HCT116 (cell line): ENCODE measurements around the gene SLC6A19. TPM values are rescaled to one million over a fixed set of nuclear protein-coding genes. Genes with fewer than 3 reads are reported as not detected.

ENCODE experiments used
- ATAC-seq: fragments of 200-7000 bp; cut with Tn5 transposase; 2 replicates; pipeline ENCODE4 v1.9.1; 2020; ENCODE audit warnings: mild to moderate bottlenecking, moderate library complexity
- BruUV-seq: library from RNA; stranded (reverse); fragments of 400-500 nt; replicated peaks from 2 replicates; lab custom pipeline; 2021; lab: Mats Ljungman, UMichigan
- CTCF ChIA-PET: fragments of 300-600 bp; sonication (Branson Sonifier 250); formaldehyde crosslinking; loops from one replicate; lab custom pipeline; 2021; ENCODE audit warnings: antibody characterized with exemption; lab: Charles Lee
- POLR2A ChIA-PET: fragments of 300-600, 350-600 bp; sonication (Branson Sonifier 250); formaldehyde crosslinking; loops from one replicate; lab custom pipeline; 2021; ENCODE audit warnings: antibody characterized with exemption; lab: Charles Lee
- RAD21 ChIA-PET, 2 experiments: fragments of 300-600 bp; sonication (Branson Sonifier 250); formaldehyde crosslinking; loops; one replicate each; lab custom pipeline; 2023; ENCODE audit warnings: low total read pairs in 2 of 2; ENCODE audit not compliant: uncharacterized antibody in 2 of 2, unreplicated experiment in 2 of 2, low non-redundant PET in 1 of 2; lab: Charles Lee
- DNase-seq: peaks from one replicate; pipeline ENCODE4 v3.0.0-alpha.2; 2010; ENCODE audit warnings: low read depth, low spot score
- H2AFZ ChIP-seq: fragments of 200-600 bp; shearing (Covaris generic), sonication (generic); 2 replicates; pipeline ENCODE4 v1.6.1; 2017; ENCODE audit warnings: low read depth, mixed run types, mixed read lengths, antibody characterized with exemption, low read length; ENCODE audit not compliant: poor library complexity, severe bottlenecking
- H3K27ac ChIP-seq: 2 replicates; pipeline ENCODE4 v1.5.1; 2012; ENCODE audit warnings: low read depth, low read length
- H3K27me3 ChIP-seq: fragments of 200-600 bp; sonication (generic); 2 replicates; pipeline ENCODE4 v1.6.1; 2016; ENCODE audit warnings: mixed run types, low read length, mixed read lengths; ENCODE audit not compliant: insufficient read depth
- H3K36me3 ChIP-seq, 2 experiments: fragments of 200-500 bp in 1 of 2; fragments of 200-600 bp in 1 of 2; sonication (Bioruptor generic) in 1 of 2; sonication (generic) in 1 of 2; 2 replicates each; pipeline versions ENCODE4 v1.5.1 to v1.6.1; 2014 to 2016; ENCODE audit warnings: low read length in 2 of 2, inconsistent platforms in 1 of 2, mixed read lengths in 1 of 2, mixed run types in 1 of 2; ENCODE audit not compliant: insufficient read depth in 2 of 2, control insufficient read depth in 1 of 2
- H3K4me1 ChIP-seq, 2 experiments: fragments of 200-600 bp in 1 of 2; sonication (generic) in 1 of 2; 2 replicates each; pipeline versions ENCODE4 v1.5.1 to v1.6.1; 2012 to 2017; ENCODE audit warnings: low read length in 2 of 2, inconsistent platforms in 1 of 2, mild to moderate bottlenecking in 1 of 2, mixed read lengths in 1 of 2, mixed run types in 1 of 2, moderate library complexity in 1 of 2; ENCODE audit not compliant: insufficient read depth in 2 of 2, control insufficient read depth in 1 of 2
- H3K4me2 ChIP-seq: fragments of 200-600 bp; sonication (generic); 2 replicates; pipeline ENCODE4 v1.6.1; 2017; ENCODE audit warnings: mixed run types, low read length, mixed read lengths
- H3K4me3 ChIP-seq, 2 experiments: fragments of 200-600 bp in 1 of 2; sonication (generic) in 1 of 2; replicated peaks in 1 of 2; 2 replicates each; pipeline ENCODE4 v1.5.1; 2011 to 2016; ENCODE audit warnings: low read length in 2 of 2, control low read depth in 1 of 2, low read depth in 1 of 2, mild to moderate bottlenecking in 1 of 2, mixed read lengths in 1 of 2, mixed run types in 1 of 2
- H3K79me2 ChIP-seq: fragments of 200-600 bp; sonication (generic); 2 replicates; pipeline ENCODE4 v1.6.1; 2017; ENCODE audit warnings: mild to moderate bottlenecking, mixed run types, low read length, moderate library complexity, mixed read lengths; ENCODE audit not compliant: insufficient read depth
- H3K9ac ChIP-seq: fragments of 200-600 bp; sonication (generic); 2 replicates; pipeline ENCODE4 v1.6.1; 2016; ENCODE audit warnings: low read length, mixed read lengths
- H3K9me2 ChIP-seq: fragments of 200-600 bp; sonication (generic), shearing (Covaris generic); 2 replicates; pipeline ENCODE4 v1.6.1; 2017; ENCODE audit warnings: mixed run types, mild to moderate bottlenecking, moderate library complexity; ENCODE audit not compliant: insufficient read depth
- H3K9me3 ChIP-seq, 2 experiments: fragments of 200-500 bp in 1 of 2; fragments of 200-600 bp in 1 of 2; sonication (Bioruptor generic) in 1 of 2; sonication (generic) in 1 of 2; 2 replicates each; pipeline ENCODE4 v1.6.1; 2014 to 2017; ENCODE audit warnings: low read length in 2 of 2, mixed read lengths in 2 of 2, inconsistent platforms in 1 of 2, low read depth in 1 of 2, mild to moderate bottlenecking in 1 of 2, mixed run types in 1 of 2, moderate library complexity in 1 of 2; ENCODE audit not compliant: control insufficient read depth in 1 of 2, insufficient read depth in 1 of 2
- H4K20me1 ChIP-seq: fragments of 200-600 bp; sonication (generic), shearing (Covaris generic); 2 replicates; pipeline ENCODE4 v1.6.1; 2017; ENCODE audit warnings: mixed run types, mild to moderate bottlenecking, moderate library complexity; ENCODE audit not compliant: insufficient read depth
- CBX3 ChIP-seq: IDR thresholded peaks from 2 replicates; pipeline ENCODE4 v1.6.1; 2012; ENCODE audit warnings: low read depth
- CTCF ChIP-seq, 3 experiments: fragments of 200-600 bp in 1 of 3; sonication (generic) in 1 of 3; IDR thresholded peaks in 2 of 3; conservative IDR thresholded peaks in 1 of 3; 2 replicates each; pipeline ENCODE4 v1.5.1; 2012 to 2017; ENCODE audit warnings: low read depth in 2 of 3, low read length in 2 of 3, antibody characterized with exemption in 1 of 3, borderline replicate concordance in 1 of 3, control low read depth in 1 of 3, mild to moderate bottlenecking in 1 of 3, mixed read lengths in 1 of 3, mixed run types in 1 of 3, moderate library complexity in 1 of 3; ENCODE audit not compliant: insufficient read depth in 1 of 3
- ELF1 ChIP-seq: IDR thresholded peaks from 2 replicates; pipeline ENCODE4 v1.6.1; 2012; ENCODE audit warnings: low read depth, borderline replicate concordance
- EZH2phosphoT487 ChIP-seq: fragments of 200-600 bp; IDR thresholded peaks from 2 replicates; pipeline ENCODE4 v1.6.1; 2018; ENCODE audit warnings: antibody characterized with exemption, borderline replicate concordance
- FOSL1 ChIP-seq: IDR thresholded peaks from 2 replicates; pipeline ENCODE4 v1.6.1; 2012; ENCODE audit warnings: low read depth
- JUND ChIP-seq: IDR thresholded peaks from 2 replicates; pipeline ENCODE4 v1.6.1; 2012
- MAX ChIP-seq: IDR thresholded peaks from 2 replicates; pipeline ENCODE4 v1.6.1; 2012
- POLR2A ChIP-seq: IDR thresholded peaks from 2 replicates; pipeline ENCODE4 v1.7.0; 2011; ENCODE audit warnings: borderline replicate concordance; ENCODE audit not compliant: insufficient read depth, insufficient read length; ENCODE audit errors: extremely low read depth
- SIN3A ChIP-seq: IDR thresholded peaks from 2 replicates; pipeline ENCODE4 v1.6.1; 2012; ENCODE audit warnings: low read depth
- YY1 ChIP-seq: IDR thresholded peaks from 2 replicates; pipeline ENCODE4 v1.6.1; 2011; ENCODE audit warnings: low read length, low read depth, moderate library complexity, mild to moderate bottlenecking; ENCODE audit not compliant: insufficient replicate concordance; ENCODE audit errors: extremely low read depth
- intact Hi-C: fragments of 100-400 bp; cut with micrococcal nuclease; formaldehyde crosslinking; loops from 2 replicates; pipeline ENCODE4 v1.10.0; 2022
- total RNA-seq: library from RNA; stranded (reverse); gene quantifications from one replicate; pipeline ENCODE4 v1.2.1, GENCODE V29; 2021; ENCODE audit not compliant: unreplicated experiment
- TF ChIP-seq, protein P1 (sequence below): IDR thresholded peaks from 2 replicates; pipeline ENCODE4 v1.6.1; 2011; ENCODE audit warnings: mild to moderate bottlenecking, low read length, moderate library complexity; ENCODE audit not compliant: insufficient replicate concordance; ENCODE audit errors: extremely low read depth

Gene SLC6A19
- total RNA-seq, 1 experiment from 2014 or later, result not detected

- H4K20me1 ChIP-seq, result no peaks in the 10 kb centered on the region
- H3K4me2 ChIP-seq, result no peak overlapping the region
- ChIA-PET POLR2A (no interaction called here), RAD21 (no interaction called here), CTCF (no interaction called here)
- intact Hi-C loops, result no loop called here
- H3K4me3 ChIP-seq, result no peak overlapping the region
- H3K27ac ChIP-seq, result no peak overlapping the region
- no peak for TF ChIP-seq EZH2phosphoT487
- no peak for TF ChIP-seq POLR2A
- TF ChIP-seq FOSL1, result no peak
- no peak for TF ChIP-seq YY1
- TF ChIP-seq SIN3A, result no peak
- no peak for TF ChIP-seq CTCF (IDR thresholded peaks at IDR 0.05 in 2 of 3, conservative IDR thresholded peaks at IDR 0.05 in 1 of 3; ENCODE audit: borderline replicate concordance in 1 of 3, insufficient read depth in 1 of 3, low read depth in 2 of 3, low read length in 2 of 3)
- no peak for TF ChIP-seq ELF1
- TF ChIP-seq, protein P1, sequence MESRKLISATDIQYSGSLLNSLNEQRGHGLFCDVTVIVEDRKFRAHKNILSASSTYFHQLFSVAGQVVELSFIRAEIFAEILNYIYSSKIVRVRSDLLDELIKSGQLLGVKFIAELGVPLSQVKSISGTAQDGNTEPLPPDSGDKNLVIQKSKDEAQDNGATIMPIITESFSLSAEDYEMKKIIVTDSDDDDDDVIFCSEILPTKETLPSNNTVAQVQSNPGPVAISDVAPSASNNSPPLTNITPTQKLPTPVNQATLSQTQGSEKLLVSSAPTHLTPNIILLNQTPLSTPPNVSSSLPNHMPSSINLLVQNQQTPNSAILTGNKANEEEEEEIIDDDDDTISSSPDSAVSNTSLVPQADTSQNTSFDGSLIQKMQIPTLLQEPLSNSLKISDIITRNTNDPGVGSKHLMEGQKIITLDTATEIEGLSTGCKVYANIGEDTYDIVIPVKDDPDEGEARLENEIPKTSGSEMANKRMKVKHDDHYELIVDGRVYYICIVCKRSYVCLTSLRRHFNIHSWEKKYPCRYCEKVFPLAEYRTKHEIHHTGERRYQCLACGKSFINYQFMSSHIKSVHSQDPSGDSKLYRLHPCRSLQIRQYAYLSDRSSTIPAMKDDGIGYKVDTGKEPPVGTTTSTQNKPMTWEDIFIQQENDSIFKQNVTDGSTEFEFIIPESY, result no peak
- TF ChIP-seq CBX3, result no peak
- no peak for TF ChIP-seq JUND
- no peak for TF ChIP-seq MAX
- DNase-seq, result no peak
- H3K9me3 ChIP-seq, result no peaks in the 10 kb centered on the region
- BruUV-seq, result no TSS peak
- H2AFZ ChIP-seq, result no peak overlapping the region
- no peaks in the 10 kb centered on the region for H3K36me3 ChIP-seq
- H3K79me2 ChIP-seq, result no peaks in the 10 kb centered on the region
- no peaks in the 10 kb centered on the region for H3K9me2 ChIP-seq
- H3K27me3 ChIP-seq, result no peaks in the 10 kb centered on the region
- peaks cover 0 to 5% of the 10 kb centered on the region in 2 experiments; a peak in 2 of 4 replicates for H3K4me1 ChIP-seq
- no peak for ATAC-seq
- no peak overlapping the region for H3K9ac ChIP-seq
These were observed 49.2 kb upstream of the SLC6A19 start for GRCh38 chr5:1152156-1152555.
